GM13977 (cell line): ENCODE measurements around the gene DGKD.

ENCODE experiments used
- DNase-seq: peaks from one replicate; pipeline ENCODE4 v3.0.0; 2012; ENCODE audit warnings: low spot score
- in situ Hi-C: fragments of 300-500 bp; cut with MboI; formaldehyde crosslinking; loops from one replicate; pipeline ENCODE4 v1.12.0; 2022; ENCODE audit warnings: low sequenced_read_pairs, low pct_unique_long_range_greater_than_20kb, mixed read lengths, inconsistent platforms; ENCODE audit not compliant: unreplicated experiment
- TF ChIP-seq, protein P1 (sequence below): IDR thresholded peaks from 2 replicates; pipeline ENCODE4 v1.5.1; 2012; ENCODE audit warnings: mild to moderate bottlenecking, control low read depth; ENCODE audit not compliant: insufficient read depth; ENCODE audit errors: extremely low read depth, missing control alignments

DGKD gene

GRCh38 chr2:233519787-233520611, 165.7 kb downstream of the DGKD start:
- TF ChIP-seq, protein P1, sequence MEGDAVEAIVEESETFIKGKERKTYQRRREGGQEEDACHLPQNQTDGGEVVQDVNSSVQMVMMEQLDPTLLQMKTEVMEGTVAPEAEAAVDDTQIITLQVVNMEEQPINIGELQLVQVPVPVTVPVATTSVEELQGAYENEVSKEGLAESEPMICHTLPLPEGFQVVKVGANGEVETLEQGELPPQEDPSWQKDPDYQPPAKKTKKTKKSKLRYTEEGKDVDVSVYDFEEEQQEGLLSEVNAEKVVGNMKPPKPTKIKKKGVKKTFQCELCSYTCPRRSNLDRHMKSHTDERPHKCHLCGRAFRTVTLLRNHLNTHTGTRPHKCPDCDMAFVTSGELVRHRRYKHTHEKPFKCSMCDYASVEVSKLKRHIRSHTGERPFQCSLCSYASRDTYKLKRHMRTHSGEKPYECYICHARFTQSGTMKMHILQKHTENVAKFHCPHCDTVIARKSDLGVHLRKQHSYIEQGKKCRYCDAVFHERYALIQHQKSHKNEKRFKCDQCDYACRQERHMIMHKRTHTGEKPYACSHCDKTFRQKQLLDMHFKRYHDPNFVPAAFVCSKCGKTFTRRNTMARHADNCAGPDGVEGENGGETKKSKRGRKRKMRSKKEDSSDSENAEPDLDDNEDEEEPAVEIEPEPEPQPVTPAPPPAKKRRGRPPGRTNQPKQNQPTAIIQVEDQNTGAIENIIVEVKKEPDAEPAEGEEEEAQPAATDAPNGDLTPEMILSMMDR = no peak
- no peak for DNase-seq
- in situ Hi-C loops = no loop called here
